HCT116 (cell line): ENCODE data around the gene FANK1.

Source experiments
- JUND ChIP-seq: IDR thresholded peaks from 2 replicates; pipeline ENCODE4 v1.6.1; 2012
- POLR2A ChIP-seq: IDR thresholded peaks from 2 replicates; pipeline ENCODE4 v1.7.0; 2011; ENCODE audit warnings: borderline replicate concordance; ENCODE audit not compliant: insufficient read depth, insufficient read length; ENCODE audit errors: extremely low read depth
- POLR2AphosphoS5 ChIP-seq: IDR thresholded peaks from 2 replicates; pipeline ENCODE4 v1.6.1; 2011; ENCODE audit warnings: mild to moderate bottlenecking, low read depth, low read length, moderate library complexity
- ZNF274 ChIP-seq: fragments of 200-500 bp; sonication (Bioruptor generic); IDR thresholded peaks from 2 replicates; pipeline ENCODE4 v1.6.1; 2014; ENCODE audit warnings: mild to moderate bottlenecking, low read depth, low read length, inconsistent platforms
- TF ChIP-seq, protein P1 (sequence below), 3 experiments: fragments of 200-600 bp in 1 of 3; sonication (generic) in 1 of 3; IDR thresholded peaks in 2 of 3; conservative IDR thresholded peaks in 1 of 3; 2 replicates each; pipeline ENCODE4 v1.5.1; 2012 to 2017; ENCODE audit warnings: low read depth in 2 of 3, low read length in 2 of 3, antibody characterized with exemption in 1 of 3, borderline replicate concordance in 1 of 3, control low read depth in 1 of 3, mild to moderate bottlenecking in 1 of 3, mixed read lengths in 1 of 3, mixed run types in 1 of 3, moderate library complexity in 1 of 3; ENCODE audit not compliant: insufficient read depth in 1 of 3

DNA sequence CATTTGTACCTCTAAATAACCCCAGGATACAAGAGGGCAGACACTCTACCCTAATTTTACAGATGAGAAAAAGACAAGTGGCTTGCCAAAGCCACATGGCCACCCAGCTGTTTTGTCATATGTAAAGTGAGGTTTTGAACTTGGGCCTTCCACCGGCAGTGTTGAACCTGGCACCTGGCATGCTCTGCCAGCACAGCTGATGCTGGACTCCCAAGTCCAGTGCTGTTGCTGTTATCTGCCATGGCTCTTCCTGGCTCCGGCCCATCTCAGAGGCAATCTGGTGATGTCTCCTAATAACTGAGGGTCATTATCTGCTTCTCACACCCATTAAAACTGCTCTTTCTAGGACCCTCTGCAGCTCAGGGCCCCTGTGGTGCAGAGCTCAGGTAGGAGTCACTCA is 48.0 kb upstream of the FANK1 start:
- TF ChIP-seq POLR2A (no peak), ZNF274 (no peak), POLR2AphosphoS5 (no peak), JUND (no peak)
- TF ChIP-seq, protein P1, sequence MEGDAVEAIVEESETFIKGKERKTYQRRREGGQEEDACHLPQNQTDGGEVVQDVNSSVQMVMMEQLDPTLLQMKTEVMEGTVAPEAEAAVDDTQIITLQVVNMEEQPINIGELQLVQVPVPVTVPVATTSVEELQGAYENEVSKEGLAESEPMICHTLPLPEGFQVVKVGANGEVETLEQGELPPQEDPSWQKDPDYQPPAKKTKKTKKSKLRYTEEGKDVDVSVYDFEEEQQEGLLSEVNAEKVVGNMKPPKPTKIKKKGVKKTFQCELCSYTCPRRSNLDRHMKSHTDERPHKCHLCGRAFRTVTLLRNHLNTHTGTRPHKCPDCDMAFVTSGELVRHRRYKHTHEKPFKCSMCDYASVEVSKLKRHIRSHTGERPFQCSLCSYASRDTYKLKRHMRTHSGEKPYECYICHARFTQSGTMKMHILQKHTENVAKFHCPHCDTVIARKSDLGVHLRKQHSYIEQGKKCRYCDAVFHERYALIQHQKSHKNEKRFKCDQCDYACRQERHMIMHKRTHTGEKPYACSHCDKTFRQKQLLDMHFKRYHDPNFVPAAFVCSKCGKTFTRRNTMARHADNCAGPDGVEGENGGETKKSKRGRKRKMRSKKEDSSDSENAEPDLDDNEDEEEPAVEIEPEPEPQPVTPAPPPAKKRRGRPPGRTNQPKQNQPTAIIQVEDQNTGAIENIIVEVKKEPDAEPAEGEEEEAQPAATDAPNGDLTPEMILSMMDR (IDR thresholded peaks at IDR 0.05 in 2 of 3, conservative IDR thresholded peaks at IDR 0.05 in 1 of 3; ENCODE audit: borderline replicate concordance in 1 of 3, insufficient read depth in 1 of 3, low read depth in 2 of 3, low read length in 2 of 3) = no peak
